ENCODE data around the gene OAS3. TPM values are rescaled to one million over a fixed set of nuclear protein-coding genes. Genes with fewer than 3 reads are reported as not detected.

The OAS3 gene
- 7.2 and 11.1 TPM in 2 replicates for total RNA-seq

DNA sequence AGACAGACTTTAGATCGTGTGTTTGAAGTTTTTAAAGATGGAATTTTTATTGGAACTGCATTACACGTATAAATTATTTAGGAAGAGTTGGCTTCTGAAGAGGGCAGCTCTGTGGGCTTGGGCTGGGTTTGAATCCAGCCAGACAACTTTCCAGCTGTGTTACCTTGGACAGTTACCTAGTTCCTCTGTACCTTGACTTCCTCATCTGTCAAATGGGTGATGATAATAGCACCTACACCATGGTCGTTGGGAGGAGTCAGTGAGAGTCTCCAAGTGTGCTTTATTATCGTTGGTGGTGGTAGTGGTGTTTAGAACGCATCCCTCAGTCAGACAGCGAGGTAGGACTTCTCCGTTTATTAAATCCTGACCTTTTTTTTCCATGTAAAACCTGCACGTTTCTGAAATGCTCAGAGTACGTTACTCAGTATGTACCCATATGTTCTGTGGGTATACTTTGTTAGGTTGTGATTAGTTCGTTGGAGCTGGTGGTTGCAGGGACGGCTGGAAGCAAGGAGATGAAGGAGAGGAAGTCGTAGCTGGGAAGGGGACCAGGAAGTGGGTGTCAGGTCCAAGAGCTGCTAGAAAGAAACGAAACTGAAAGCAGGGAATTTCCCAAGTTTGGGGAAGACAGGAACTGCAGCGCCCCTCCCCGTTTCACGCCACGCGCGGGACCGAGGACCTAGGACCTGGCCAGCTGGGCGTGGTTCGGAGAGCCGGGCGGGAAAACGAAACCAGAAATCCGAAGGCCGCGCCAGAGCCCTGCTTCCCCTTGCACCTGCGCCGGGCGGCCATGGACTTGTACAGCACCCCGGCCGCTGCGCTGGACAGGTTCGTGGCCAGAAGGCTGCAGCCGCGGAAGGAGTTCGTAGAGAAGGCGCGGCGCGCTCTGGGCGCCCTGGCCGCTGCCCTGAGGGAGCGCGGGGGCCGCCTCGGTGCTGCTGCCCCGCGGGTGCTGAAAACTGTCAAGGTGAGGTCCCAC lies at the start of gene OAS3:
Gene OAS3, plus strand, starts transcription at position 734 of the 979 bp plus-strand sequence. Its CDS starts 57 bp downstream, at position 791.

DNA sequence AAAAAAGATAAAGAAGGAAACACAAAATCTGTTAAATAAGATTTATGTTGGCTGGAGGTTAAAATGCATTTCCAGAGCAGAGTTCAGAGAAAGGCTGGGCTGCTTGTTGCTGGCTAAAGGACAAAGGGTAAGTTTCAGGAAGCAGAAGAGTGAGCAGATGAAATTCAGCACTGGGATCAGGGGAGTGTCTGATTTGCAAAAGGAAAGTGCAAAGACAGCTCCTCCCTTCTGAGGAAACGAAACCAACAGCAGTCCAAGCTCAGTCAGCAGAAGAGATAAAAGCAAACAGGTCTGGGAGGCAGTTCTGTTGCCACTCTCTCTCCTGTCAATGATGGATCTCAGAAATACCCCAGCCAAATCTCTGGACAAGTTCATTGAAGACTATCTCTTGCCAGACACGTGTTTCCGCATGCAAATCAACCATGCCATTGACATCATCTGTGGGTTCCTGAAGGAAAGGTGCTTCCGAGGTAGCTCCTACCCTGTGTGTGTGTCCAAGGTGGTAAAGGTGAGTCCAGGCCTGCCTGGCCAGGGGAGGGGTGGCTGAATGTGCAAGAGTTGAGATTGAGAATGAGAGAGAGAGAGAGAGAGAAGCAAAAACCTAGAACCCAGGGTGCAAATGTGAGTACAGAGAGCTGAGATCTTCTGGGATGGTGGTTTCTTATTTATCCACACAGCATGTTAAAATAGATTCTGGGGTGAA lies 31.4 kb upstream of the OAS3 start, which contains the start of gene OAS1:
Gene OAS1, plus strand, starts transcription at position 251 of the 703 bp plus-strand sequence. Its CDS starts 78 bp downstream, at position 329.

DNA sequence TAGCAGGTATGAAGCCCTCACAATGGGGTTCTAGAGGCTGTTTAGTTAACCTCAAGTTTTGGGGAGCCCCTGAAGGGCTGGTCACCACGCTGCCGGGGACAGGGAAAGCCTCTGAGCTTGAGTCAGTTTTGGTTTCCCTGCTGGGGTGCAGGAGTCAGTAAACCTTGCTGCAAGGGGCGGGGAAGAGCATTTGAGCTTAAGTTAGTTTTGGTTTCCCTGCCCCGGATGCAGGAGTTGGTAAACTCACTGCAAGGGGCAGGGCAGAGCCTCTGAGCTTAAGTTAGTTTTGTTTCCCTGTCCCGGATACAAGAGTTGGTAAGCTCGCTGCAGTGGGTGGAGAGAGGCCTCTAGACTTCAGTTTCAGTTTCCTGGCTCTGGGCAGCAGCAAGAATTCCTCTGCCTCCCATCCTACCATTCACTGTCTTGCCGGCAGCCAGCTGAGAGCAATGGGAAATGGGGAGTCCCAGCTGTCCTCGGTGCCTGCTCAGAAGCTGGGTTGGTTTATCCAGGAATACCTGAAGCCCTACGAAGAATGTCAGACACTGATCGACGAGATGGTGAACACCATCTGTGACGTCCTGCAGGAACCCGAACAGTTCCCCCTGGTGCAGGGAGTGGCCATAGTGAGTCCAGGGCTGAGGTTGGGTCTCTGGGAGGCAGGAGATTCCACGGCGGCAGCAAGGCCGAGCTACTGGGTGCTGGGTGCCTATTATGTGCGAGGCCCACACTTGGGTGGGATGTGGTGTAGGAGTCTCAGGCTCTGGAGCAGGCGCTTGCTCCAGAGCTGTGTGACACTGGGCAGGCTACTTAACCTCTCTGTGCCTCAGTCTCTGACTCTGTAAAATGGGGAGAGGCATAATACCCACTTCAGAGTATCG lies 40.1 kb downstream of the OAS3 start, which contains the start of gene OAS2:
Gene OAS2, plus strand, starts transcription at position 357 of the 878 bp plus-strand sequence. Its CDS starts 90 bp downstream, at position 447.

Other genes with a start within 250 kb of the OAS3 start
- gene RPH3A, start 146.7 kb upstream of the OAS3 start, total RNA-seq = not detected in 2 replicates
- gene OAS1, start 31.5 kb upstream of the OAS3 start, total RNA-seq = 4.3 and 10.1 TPM in 2 replicates
- gene OAS2, start 40.0 kb downstream of the OAS3 start, total RNA-seq = 1.9 TPM in 2 replicates
- gene DTX1, start 118.3 kb downstream of the OAS3 start, total RNA-seq = not detected in 2 replicates
- gene RASAL1, start 197.3 kb downstream of the OAS3 start, total RNA-seq = 0.64 and 3.9 TPM in 2 replicates
- gene CFAP73, start 211.2 kb downstream of the OAS3 start, total RNA-seq = not detected in 2 replicates
- 42.0 and 47.7 TPM in 2 replicates for gene DDX54, start 247.0 kb downstream of the OAS3 start, total RNA-seq
- 25.4 and 28.9 TPM in 2 replicates for gene RITA1, start 247.2 kb downstream of the OAS3 start, total RNA-seq